DOHH2 (cell line): ENCODE measurements around the gene GABRG3.

Experiments used
- H3F3A ChIP-seq: fragments of 200-600 bp; sonication (generic), shearing (Covaris generic); 2 replicates; pipeline ENCODE4 v1.6.0; 2016; ENCODE audit warnings: antibody characterized with exemption, mild to moderate bottlenecking; ENCODE audit not compliant: control insufficient read depth, insufficient read depth
- H3K27ac ChIP-seq: fragments of 200-600 bp; sonication (generic); 2 replicates; pipeline ENCODE4 v1.5.1; 2014; ENCODE audit warnings: low read depth, mild to moderate bottlenecking, low read length, moderate library complexity
- H3K27me3 ChIP-seq: fragments of 200-600 bp; sonication (generic); 2 replicates; pipeline ENCODE4 v1.6.1; 2014; ENCODE audit warnings: mild to moderate bottlenecking, low read length, mixed read lengths; ENCODE audit not compliant: control insufficient read depth
- H3K36me3 ChIP-seq: fragments of 200-600 bp; sonication (generic); 2 replicates; pipeline ENCODE4 v1.6.1; 2014; ENCODE audit warnings: mild to moderate bottlenecking, low read length, moderate library complexity, mixed read lengths; ENCODE audit not compliant: control insufficient read depth
- H3K4me1 ChIP-seq: fragments of 200-600 bp; sonication (generic); 2 replicates; pipeline ENCODE4 v1.6.1; 2014; ENCODE audit warnings: mild to moderate bottlenecking, low read length, mixed read lengths; ENCODE audit not compliant: control insufficient read depth
- H3K4me2 ChIP-seq: fragments of 200-600 bp; sonication (generic); 2 replicates; pipeline ENCODE4 v1.6.0; 2014; ENCODE audit warnings: mild to moderate bottlenecking, low read length, moderate library complexity
- H3K4me3 ChIP-seq: fragments of 200-600 bp; sonication (generic); 2 replicates; pipeline ENCODE4 v1.5.1; 2014; ENCODE audit warnings: mild to moderate bottlenecking, low read length, mixed read lengths
- H3K79me2 ChIP-seq: fragments of 200-600 bp; sonication (generic); 2 replicates; pipeline ENCODE4 v1.6.1; 2014; ENCODE audit warnings: mild to moderate bottlenecking, low read length, mixed read lengths; ENCODE audit not compliant: control insufficient read depth
- H3K9me2 ChIP-seq: fragments of 200-600 bp; sonication (generic); replicated peaks from 2 replicates; pipeline ENCODE4 v1.6.1; 2014; ENCODE audit warnings: mild to moderate bottlenecking, low read length, mixed read lengths; ENCODE audit not compliant: control insufficient read depth
- H3K9me3 ChIP-seq: fragments of 200-600 bp; sonication (generic); 2 replicates; pipeline ENCODE4 v1.6.1; 2014; ENCODE audit warnings: antibody characterized with exemption, low read length, mixed read lengths; ENCODE audit not compliant: control insufficient read depth, insufficient read depth
- H4K20me1 ChIP-seq: fragments of 200-600 bp; sonication (generic); 2 replicates; pipeline ENCODE4 v1.6.0; 2014; ENCODE audit warnings: low read depth, mild to moderate bottlenecking, antibody characterized with exemption, low read length, moderate library complexity; ENCODE audit not compliant: control insufficient read depth, insufficient read depth
- EZH2phosphoT487 ChIP-seq: fragments of 200-600 bp; sonication (generic); IDR thresholded peaks from 2 replicates; pipeline ENCODE4 v1.6.1; 2017; ENCODE audit warnings: borderline replicate concordance, mild to moderate bottlenecking, antibody characterized with exemption, low read length, moderate library complexity, mixed read lengths
- TF ChIP-seq, protein P1 (sequence below): fragments of 200-600 bp; sonication (generic); IDR thresholded peaks from one replicate; pipeline ENCODE4 v1.5.1; 2014; ENCODE audit warnings: antibody characterized with exemption, mild to moderate bottlenecking, low read depth, low read length; ENCODE audit not compliant: poor library complexity, severe bottlenecking

Gene GABRG3

GRCh38 chr15:27238209-27238608 lies 267.2 kb downstream of the GABRG3 start:
- Histone ChIP-seq H3K4me2 (no peak overlapping the region), H4K20me1 (no peaks in the 10 kb centered on the region), H3F3A (no peaks in the 10 kb centered on the region), H3K9me2 (no peaks in the 10 kb centered on the region), H3K4me3 (no peak overlapping the region), H3K36me3 (no peaks in the 10 kb centered on the region), H3K27me3 (no peaks in the 10 kb centered on the region), H3K79me2 (no peaks in the 10 kb centered on the region), H3K9me3 (peaks cover 14% of the 10 kb centered on the region; the same call in 1 of the 2 replicates), H3K4me1 (no peaks in the 10 kb centered on the region), H3K27ac (no peak overlapping the region)
- no peak for TF ChIP-seq EZH2phosphoT487
- TF ChIP-seq, protein P1, sequence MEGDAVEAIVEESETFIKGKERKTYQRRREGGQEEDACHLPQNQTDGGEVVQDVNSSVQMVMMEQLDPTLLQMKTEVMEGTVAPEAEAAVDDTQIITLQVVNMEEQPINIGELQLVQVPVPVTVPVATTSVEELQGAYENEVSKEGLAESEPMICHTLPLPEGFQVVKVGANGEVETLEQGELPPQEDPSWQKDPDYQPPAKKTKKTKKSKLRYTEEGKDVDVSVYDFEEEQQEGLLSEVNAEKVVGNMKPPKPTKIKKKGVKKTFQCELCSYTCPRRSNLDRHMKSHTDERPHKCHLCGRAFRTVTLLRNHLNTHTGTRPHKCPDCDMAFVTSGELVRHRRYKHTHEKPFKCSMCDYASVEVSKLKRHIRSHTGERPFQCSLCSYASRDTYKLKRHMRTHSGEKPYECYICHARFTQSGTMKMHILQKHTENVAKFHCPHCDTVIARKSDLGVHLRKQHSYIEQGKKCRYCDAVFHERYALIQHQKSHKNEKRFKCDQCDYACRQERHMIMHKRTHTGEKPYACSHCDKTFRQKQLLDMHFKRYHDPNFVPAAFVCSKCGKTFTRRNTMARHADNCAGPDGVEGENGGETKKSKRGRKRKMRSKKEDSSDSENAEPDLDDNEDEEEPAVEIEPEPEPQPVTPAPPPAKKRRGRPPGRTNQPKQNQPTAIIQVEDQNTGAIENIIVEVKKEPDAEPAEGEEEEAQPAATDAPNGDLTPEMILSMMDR: no peak

DNA sequence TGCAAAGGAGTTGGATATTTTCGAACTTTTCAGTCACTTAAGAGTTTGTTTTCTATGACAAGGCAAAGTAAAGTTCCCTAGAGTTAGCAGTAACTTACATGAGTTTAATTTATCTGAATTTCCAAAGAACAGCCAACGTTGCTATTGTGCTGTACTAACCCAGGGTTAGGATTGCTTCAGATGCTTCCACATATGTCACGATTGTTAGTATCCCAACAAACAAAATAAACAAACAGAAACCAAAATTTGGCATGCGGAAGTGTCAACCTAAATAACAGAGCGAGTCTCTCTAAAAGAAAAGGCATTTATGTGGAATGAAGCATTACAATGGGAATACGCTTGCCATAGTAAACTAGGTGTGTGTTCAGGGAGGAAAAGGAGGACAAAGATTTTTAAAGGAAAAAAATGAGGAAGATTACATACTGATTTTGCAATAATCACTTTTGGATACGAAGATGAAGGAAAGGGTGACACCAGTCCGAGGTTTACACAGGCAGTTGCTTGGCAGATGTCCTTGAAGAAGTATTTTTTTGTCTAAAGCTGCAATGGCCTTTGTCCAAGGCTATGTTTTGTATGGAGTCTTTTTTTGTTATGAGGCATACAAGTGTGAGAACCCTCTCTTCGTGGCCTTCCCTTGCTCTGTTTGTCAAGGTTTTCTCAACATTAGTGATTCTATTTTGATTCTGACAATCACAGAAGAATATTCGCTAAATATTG lies 267.9 kb downstream of the GABRG3 start:
- H3K4me2 ChIP-seq: no peak overlapping the region
- H3K27me3 ChIP-seq: no peaks in the 10 kb centered on the region
- no peaks in the 10 kb centered on the region for H3K9me2 ChIP-seq
- H3K27ac ChIP-seq: no peak overlapping the region
- TF ChIP-seq, protein P1: no peak
- no peak for TF ChIP-seq EZH2phosphoT487
- H3K4me3 ChIP-seq: no peak overlapping the region
- no peaks in the 10 kb centered on the region for H3K36me3 ChIP-seq
- H3K9me3 ChIP-seq: peaks cover 10% of the 10 kb centered on the region; the same call in 1 of the 2 replicates
- no peaks in the 10 kb centered on the region for H3K4me1 ChIP-seq
- H4K20me1 ChIP-seq: no peaks in the 10 kb centered on the region
- no peaks in the 10 kb centered on the region for H3K79me2 ChIP-seq
- H3F3A ChIP-seq: no peaks in the 10 kb centered on the region

DNA sequence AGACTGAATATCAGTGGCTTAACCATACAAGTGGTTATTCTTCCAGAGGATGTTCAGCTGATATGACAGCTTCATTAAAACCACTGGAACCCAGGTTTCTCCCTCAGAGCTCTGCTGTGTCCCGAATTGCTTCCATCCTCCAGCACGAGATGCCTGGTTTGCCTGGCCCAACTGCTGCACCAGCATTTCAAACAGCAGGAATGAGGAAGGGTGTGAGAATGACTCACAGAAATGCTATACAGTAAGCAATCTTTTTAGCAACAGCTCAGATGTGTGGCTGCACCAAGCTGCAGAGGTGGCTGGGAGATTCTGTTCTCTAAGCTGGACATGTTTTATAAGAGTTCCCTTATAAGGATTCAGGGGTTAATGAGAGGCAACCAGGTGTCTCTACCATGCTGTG lies 271.0 kb downstream of the GABRG3 start:
- no peaks in the 10 kb centered on the region for H4K20me1 ChIP-seq
- H3K79me2 ChIP-seq: no peaks in the 10 kb centered on the region
- H3K27ac ChIP-seq: no peak overlapping the region
- H3K4me3 ChIP-seq: no peak overlapping the region
- no peaks in the 10 kb centered on the region for H3F3A ChIP-seq
- H3K4me2 ChIP-seq: no peak overlapping the region
- TF ChIP-seq EZH2phosphoT487: no peak
- TF ChIP-seq, protein P1: no peak
- H3K4me1 ChIP-seq: no peaks in the 10 kb centered on the region
- peaks cover 4% of the 10 kb centered on the region; the same call in 1 of the 2 replicates for H3K9me3 ChIP-seq
- no peaks in the 10 kb centered on the region for H3K27me3 ChIP-seq
- H3K9me2 ChIP-seq: no peaks in the 10 kb centered on the region
- H3K36me3 ChIP-seq: no peaks in the 10 kb centered on the region
